ENCODE results near the gene ZBTB20.

- TF ChIP-seq CTCF (IDR thresholded peaks at IDR 0.05) = no peak
- no peak for TF ChIP-seq POLR2AphosphoS5 (IDR thresholded peaks at IDR 0.05)
Measured at GRCh38 chr3:114554731-114555130, 592.4 kb downstream of the ZBTB20 start.

All from stomach (tissue), 4 donors.